Stimulated activated CD8-positive, alpha-beta memory T cell treated with anti-CD3 and anti-CD28 coated beads, Interleukin-12 subunit alpha, Interleukin-12 subunit beta, amount 100 ng/mL, for 4 hours (primary cell): ENCODE measurements around the gene VOPP1.
"Not testable (repeated sequence)": the region's sequence is repeated elsewhere in the genome, so short reads cannot be mapped to it uniquely, and the experiment has no call there.

Source experiments
- DNase-seq: peaks from one replicate; pipeline ENCODE4 v3.0.0-alpha.2; 2020; ENCODE audit warnings: low read depth

The VOPP1 gene

GRCh38 chr7:55572378-55573233 is at the start of gene VOPP1:
TSS of gene VOPP1 (minus strand) at chr7:55572502. CDS start at chr7:55572324, 178 bp downstream.
- DNase-seq: peak; percentile 60

- DNase-seq: no peak
These were observed 46.6 kb upstream of the VOPP1 start for GRCh38 chr7:55618913-55619312.

GRCh38 chr7:55614365-55615064 is 42.2 kb upstream of the VOPP1 start:
- not testable (repeated sequence) for DNase-seq

GRCh38 chr7:55609726-55610125 is 37.4 kb upstream of the VOPP1 start:
- not testable (repeated sequence) for DNase-seq

GRCh38 chr7:55605661-55606060 is 33.4 kb upstream of the VOPP1 start:
- not testable (repeated sequence) for DNase-seq

- not testable (repeated sequence) for DNase-seq
These were observed 25.7 kb upstream of the VOPP1 start for GRCh38 chr7:55597944-55598499.

GRCh38 chr7:55597214-55597739 is 25.0 kb upstream of the VOPP1 start:
- not testable (repeated sequence) for DNase-seq

- no peak for DNase-seq
These were observed 23.2 kb upstream of the VOPP1 start for GRCh38 chr7:55595511-55595910.

GRCh38 chr7:55594870-55595269 is 22.6 kb upstream of the VOPP1 start:
- DNase-seq: no peak

- DNase-seq: no peak
These were observed 22.1 kb upstream of the VOPP1 start for GRCh38 chr7:55594414-55594813.

- no peak for DNase-seq
These were observed 21.4 kb upstream of the VOPP1 start for GRCh38 chr7:55593515-55594318.

- DNase-seq: no peak
These were observed 20.8 kb upstream of the VOPP1 start for GRCh38 chr7:55593172-55593514.

GRCh38 chr7:55592492-55592891 is 20.2 kb upstream of the VOPP1 start:
- no peak for DNase-seq

- no peak for DNase-seq
These were observed 19.1 kb upstream of the VOPP1 start for GRCh38 chr7:55591282-55591931.

GRCh38 chr7:55590517-55591281 is 18.4 kb upstream of the VOPP1 start:
- DNase-seq: no peak

- no peak for DNase-seq
These were observed 17.6 kb upstream of the VOPP1 start for GRCh38 chr7:55589905-55590304.

- DNase-seq: no peak
These were observed 16.8 kb upstream of the VOPP1 start for GRCh38 chr7:55588976-55589604.

- no peak for DNase-seq
These were observed 16.0 kb upstream of the VOPP1 start for GRCh38 chr7:55588379-55588699.

- no peak for DNase-seq
These were observed 15.5 kb upstream of the VOPP1 start for GRCh38 chr7:55587687-55588378.

GRCh38 chr7:55582656-55583055 is 10.4 kb upstream of the VOPP1 start:
- DNase-seq: not testable (repeated sequence)
